ENCODE measurements around the gene BCL2.
"Not testable (repeated sequence)": the region's sequence is repeated elsewhere in the genome, so short reads cannot be mapped to it uniquely, and the experiment has no call there.

The BCL2 gene

GRCh38 chr18:63203497-63203896 is 116.1 kb downstream of the BCL2 start:
- no peaks in the 10 kb centered on the region for H3K9me3 Mint-ChIP-seq
- no peak for DNase-seq (ENCODE audit: low spot score)
- H3K4me3 Mint-ChIP-seq, result peak overlapping the region; percentile 85
- H3K27ac Mint-ChIP-seq, result peak overlapping the region; percentile 31
- H3K4me1 Mint-ChIP-seq (ENCODE audit: low read depth), result peaks cover 61% of the 10 kb centered on the region
- H3K36me3 Mint-ChIP-seq (ENCODE audit: low read depth), result peaks cover 36% of the 10 kb centered on the region
- no peaks in the 10 kb centered on the region for H3K27me3 Mint-ChIP-seq (ENCODE audit: low read depth)

GRCh38 chr18:63202828-63203227 is 116.7 kb downstream of the BCL2 start:
- Mint-ChIP-seq H3K27ac (peak overlapping the region; percentile 38), H3K4me3 (no peak overlapping the region), H3K9me3 (no peaks in the 10 kb centered on the region), H3K4me1 (ENCODE audit: low read depth) (peaks cover 56% of the 10 kb centered on the region), H3K27me3 (ENCODE audit: low read depth) (no peaks in the 10 kb centered on the region), H3K36me3 (ENCODE audit: low read depth) (peaks cover 30% of the 10 kb centered on the region)
- DNase-seq (ENCODE audit: low spot score), result no peak

- DNase-seq (ENCODE audit: low spot score); H3K27ac Mint-ChIP-seq; H3K9me3 Mint-ChIP-seq; H3K27me3 Mint-ChIP-seq (ENCODE audit: low read depth): not testable (repeated sequence)
- Mint-ChIP-seq H3K4me3 (peak overlapping the region; percentile 5), H3K4me1 (ENCODE audit: low read depth) (peaks cover 49% of the 10 kb centered on the region), H3K36me3 (ENCODE audit: low read depth) (peaks cover 22% of the 10 kb centered on the region)
Measured at GRCh38 chr18:63201456-63201855, 118.1 kb downstream of the BCL2 start.

- Mint-ChIP-seq H3K27me3 (ENCODE audit: low read depth) (no peaks in the 10 kb centered on the region), H3K4me1 (ENCODE audit: low read depth) (peaks cover 35% of the 10 kb centered on the region), H3K27ac (no peak overlapping the region), H3K9me3 (no peaks in the 10 kb centered on the region), H3K4me3 (no peak overlapping the region), H3K36me3 (ENCODE audit: low read depth) (peaks cover 13% of the 10 kb centered on the region)
- DNase-seq (ENCODE audit: low spot score), result peak; percentile 72
Measured at GRCh38 chr18:63199743-63200241, 119.8 kb downstream of the BCL2 start.

- H3K36me3 Mint-ChIP-seq (ENCODE audit: low read depth), result peaks cover 11% of the 10 kb centered on the region
- H3K4me3 Mint-ChIP-seq, result no peak overlapping the region
- no peaks in the 10 kb centered on the region for H3K27me3 Mint-ChIP-seq (ENCODE audit: low read depth)
- H3K4me1 Mint-ChIP-seq (ENCODE audit: low read depth), result peaks cover 29% of the 10 kb centered on the region
- no peak for DNase-seq (ENCODE audit: low spot score)
- H3K27ac Mint-ChIP-seq, result no peak overlapping the region
- no peaks in the 10 kb centered on the region for H3K9me3 Mint-ChIP-seq
Measured at GRCh38 chr18:63198868-63199742, 120.5 kb downstream of the BCL2 start.

GRCh38 chr18:63198098-63198760 is 121.3 kb downstream of the BCL2 start:
- no peak overlapping the region for H3K27ac Mint-ChIP-seq
- no peak for DNase-seq (ENCODE audit: low spot score)
- H3K4me3 Mint-ChIP-seq, result no peak overlapping the region
- peaks cover 8% of the 10 kb centered on the region for H3K36me3 Mint-ChIP-seq (ENCODE audit: low read depth)
- H3K27me3 Mint-ChIP-seq (ENCODE audit: low read depth), result no peaks in the 10 kb centered on the region
- H3K4me1 Mint-ChIP-seq (ENCODE audit: low read depth), result peaks cover 26% of the 10 kb centered on the region
- no peaks in the 10 kb centered on the region for H3K9me3 Mint-ChIP-seq

- Mint-ChIP-seq H3K4me3 (no peak overlapping the region), H3K4me1 (ENCODE audit: low read depth) (peaks cover 24% of the 10 kb centered on the region), H3K27me3 (ENCODE audit: low read depth) (no peaks in the 10 kb centered on the region), H3K27ac (no peak overlapping the region), H3K9me3 (no peaks in the 10 kb centered on the region), H3K36me3 (ENCODE audit: low read depth) (peaks cover 12% of the 10 kb centered on the region)
- DNase-seq (ENCODE audit: low spot score), result no peak
Measured at GRCh38 chr18:63197246-63197869, 122.2 kb downstream of the BCL2 start.

- Mint-ChIP-seq H3K27me3 (ENCODE audit: low read depth) (no peaks in the 10 kb centered on the region), H3K4me3 (no peak overlapping the region), H3K36me3 (ENCODE audit: low read depth) (peaks cover 22% of the 10 kb centered on the region), H3K4me1 (ENCODE audit: low read depth) (peaks cover 22% of the 10 kb centered on the region), H3K27ac (no peak overlapping the region), H3K9me3 (no peaks in the 10 kb centered on the region)
- DNase-seq (ENCODE audit: low spot score), result no peak
Measured at GRCh38 chr18:63195326-63196159, 124.0 kb downstream of the BCL2 start.

- no peak for DNase-seq (ENCODE audit: low spot score)
- H3K27ac Mint-ChIP-seq, result no peak overlapping the region
- H3K4me1 Mint-ChIP-seq (ENCODE audit: low read depth), result peaks cover 38% of the 10 kb centered on the region
- H3K9me3 Mint-ChIP-seq, result no peaks in the 10 kb centered on the region
- no peaks in the 10 kb centered on the region for H3K27me3 Mint-ChIP-seq (ENCODE audit: low read depth)
- peaks cover 32% of the 10 kb centered on the region for H3K36me3 Mint-ChIP-seq (ENCODE audit: low read depth)
- no peak overlapping the region for H3K4me3 Mint-ChIP-seq
Measured at GRCh38 chr18:63192885-63193349, 126.7 kb downstream of the BCL2 start.

GRCh38 chr18:63192126-63192884 is 127.3 kb downstream of the BCL2 start:
- Mint-ChIP-seq H3K4me1 (ENCODE audit: low read depth) (peaks cover 44% of the 10 kb centered on the region), H3K27me3 (ENCODE audit: low read depth) (no peaks in the 10 kb centered on the region), H3K27ac (no peak overlapping the region), H3K36me3 (ENCODE audit: low read depth) (peaks cover 36% of the 10 kb centered on the region), H3K4me3 (no peak overlapping the region), H3K9me3 (no peaks in the 10 kb centered on the region)
- no peak for DNase-seq (ENCODE audit: low spot score)

- peaks cover 38% of the 10 kb centered on the region for H3K36me3 Mint-ChIP-seq (ENCODE audit: low read depth)
- H3K4me3 Mint-ChIP-seq, result no peak overlapping the region
- peaks cover 51% of the 10 kb centered on the region for H3K4me1 Mint-ChIP-seq (ENCODE audit: low read depth)
- H3K27me3 Mint-ChIP-seq (ENCODE audit: low read depth), result no peaks in the 10 kb centered on the region
- DNase-seq (ENCODE audit: low spot score), result no peak
- H3K9me3 Mint-ChIP-seq, result no peaks in the 10 kb centered on the region
- no peak overlapping the region for H3K27ac Mint-ChIP-seq
Measured at GRCh38 chr18:63191413-63191812, 128.2 kb downstream of the BCL2 start.

- not testable (repeated sequence) for DNase-seq (ENCODE audit: low spot score); H3K27ac Mint-ChIP-seq; H3K27me3 Mint-ChIP-seq (ENCODE audit: low read depth); H3K9me3 Mint-ChIP-seq; H3K4me3 Mint-ChIP-seq
- Mint-ChIP-seq H3K4me1 (ENCODE audit: low read depth) (peaks cover 52% of the 10 kb centered on the region), H3K36me3 (ENCODE audit: low read depth) (peaks cover 38% of the 10 kb centered on the region)
Measured at GRCh38 chr18:63190838-63191237, 128.7 kb downstream of the BCL2 start.

GRCh38 chr18:63189817-63190216 is 129.8 kb downstream of the BCL2 start:
- no peak for DNase-seq (ENCODE audit: low spot score)
- Mint-ChIP-seq H3K27me3 (ENCODE audit: low read depth) (no peaks in the 10 kb centered on the region), H3K4me3 (no peak overlapping the region), H3K9me3 (no peaks in the 10 kb centered on the region), H3K36me3 (ENCODE audit: low read depth) (peaks cover 39% of the 10 kb centered on the region), H3K27ac (no peak overlapping the region), H3K4me1 (ENCODE audit: low read depth) (peaks cover 53% of the 10 kb centered on the region)

Data from T-helper 2 cell treated with Interferon-gamma antibody and Interleukin-4, amounts not matched to agents 5 μg/mL and 100 μg/mL, for 36 hours (primary cell).